Activated B cell treated with CpG ODN at 0.5 μM for 24 hours (primary cell): ENCODE data around the gene ZNF341. TPM values are rescaled to one million over a fixed set of nuclear protein-coding genes. Genes with fewer than 3 reads are reported as not detected.

Source experiments
- ATAC-seq: fragments of 200-7000 bp; cut with Tn5 transposase; one replicate; pipeline ENCODE4 v1.10.0; 2021; ENCODE audit warnings: low read depth, mild to moderate bottlenecking, moderate library complexity
- CTCF ChIA-PET: fragments of 350-600 bp; sonication (Branson Sonifier 250); formaldehyde crosslinking; loops from one replicate; lab custom pipeline; 2021; ENCODE audit warnings: antibody characterized with exemption; lab: Charles Lee
- POLR2A ChIA-PET: fragments of 350-600 bp; sonication (Branson Sonifier 250); formaldehyde crosslinking; loops from one replicate; lab custom pipeline; 2021; ENCODE audit warnings: antibody characterized with exemption; lab: Charles Lee
- DNase-seq: peaks from one replicate; pipeline ENCODE4 v3.0.0; 2022
- H3K27ac Mint-ChIP-seq: one replicate; pipeline ENCODE4 v1.8.0; 2020; ENCODE audit warnings: mixed read lengths
- H3K27me3 Mint-ChIP-seq: one replicate; pipeline ENCODE4 v1.8.0; 2021; ENCODE audit warnings: mixed read lengths
- H3K36me3 Mint-ChIP-seq: one replicate; pipeline ENCODE4 v1.8.0; 2021; ENCODE audit warnings: low read depth, mixed read lengths
- H3K4me1 Mint-ChIP-seq: one replicate; pipeline ENCODE4 v1.8.0; 2021; ENCODE audit warnings: mixed read lengths
- H3K4me3 Mint-ChIP-seq: one replicate; pipeline ENCODE4 v1.8.0; 2020; ENCODE audit warnings: mild to moderate bottlenecking, mixed read lengths
- H3K9me3 Mint-ChIP-seq: one replicate; pipeline ENCODE4 v1.8.0; 2020; ENCODE audit warnings: mixed read lengths
- intact Hi-C: fragments of 100-400 bp; cut with micrococcal nuclease; formaldehyde crosslinking; loops from one replicate; pipeline ENCODE4 v1.15.1; 2024
- total RNA-seq: library from RNA; stranded (reverse); gene quantifications from 2 replicates; pipeline ENCODE4 v1.2.3, GENCODE V29; 2022
- TF ChIP-seq, protein P1 (sequence below): fragments of 200-600 bp; IDR thresholded peaks from one replicate; pipeline ENCODE4 v1.8.0; 2022; ENCODE audit warnings: antibody characterized with exemption, mild to moderate bottlenecking

Gene ZNF341
- total RNA-seq, 1 donor from 2014 or later = 10.1 TPM

DNA sequence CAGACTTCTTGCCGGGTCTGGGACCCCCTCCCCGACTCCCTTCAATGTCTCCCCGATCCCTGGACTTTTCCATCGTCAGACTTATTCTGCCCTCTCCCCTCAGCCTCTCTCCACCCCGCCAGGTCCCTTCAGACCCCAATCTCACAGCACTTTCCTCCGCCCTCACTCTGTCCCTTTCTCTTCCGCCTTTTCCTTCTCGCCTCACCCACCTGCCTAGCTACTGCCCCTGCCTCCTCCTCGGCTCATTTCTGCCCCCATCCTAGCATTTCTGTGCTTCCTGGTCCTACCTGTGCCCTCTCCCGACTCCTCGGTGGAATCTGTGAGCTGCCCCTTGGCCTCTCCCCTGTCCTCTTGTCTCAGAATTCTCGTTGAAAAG lies 80.0 kb downstream of the ZNF341 start:
- TF ChIP-seq, protein P1, sequence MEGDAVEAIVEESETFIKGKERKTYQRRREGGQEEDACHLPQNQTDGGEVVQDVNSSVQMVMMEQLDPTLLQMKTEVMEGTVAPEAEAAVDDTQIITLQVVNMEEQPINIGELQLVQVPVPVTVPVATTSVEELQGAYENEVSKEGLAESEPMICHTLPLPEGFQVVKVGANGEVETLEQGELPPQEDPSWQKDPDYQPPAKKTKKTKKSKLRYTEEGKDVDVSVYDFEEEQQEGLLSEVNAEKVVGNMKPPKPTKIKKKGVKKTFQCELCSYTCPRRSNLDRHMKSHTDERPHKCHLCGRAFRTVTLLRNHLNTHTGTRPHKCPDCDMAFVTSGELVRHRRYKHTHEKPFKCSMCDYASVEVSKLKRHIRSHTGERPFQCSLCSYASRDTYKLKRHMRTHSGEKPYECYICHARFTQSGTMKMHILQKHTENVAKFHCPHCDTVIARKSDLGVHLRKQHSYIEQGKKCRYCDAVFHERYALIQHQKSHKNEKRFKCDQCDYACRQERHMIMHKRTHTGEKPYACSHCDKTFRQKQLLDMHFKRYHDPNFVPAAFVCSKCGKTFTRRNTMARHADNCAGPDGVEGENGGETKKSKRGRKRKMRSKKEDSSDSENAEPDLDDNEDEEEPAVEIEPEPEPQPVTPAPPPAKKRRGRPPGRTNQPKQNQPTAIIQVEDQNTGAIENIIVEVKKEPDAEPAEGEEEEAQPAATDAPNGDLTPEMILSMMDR = no peak
- ATAC-seq = peak; percentile 21
- peaks cover 51% of the 10 kb centered on the region for H3K4me1 Mint-ChIP-seq

DNA sequence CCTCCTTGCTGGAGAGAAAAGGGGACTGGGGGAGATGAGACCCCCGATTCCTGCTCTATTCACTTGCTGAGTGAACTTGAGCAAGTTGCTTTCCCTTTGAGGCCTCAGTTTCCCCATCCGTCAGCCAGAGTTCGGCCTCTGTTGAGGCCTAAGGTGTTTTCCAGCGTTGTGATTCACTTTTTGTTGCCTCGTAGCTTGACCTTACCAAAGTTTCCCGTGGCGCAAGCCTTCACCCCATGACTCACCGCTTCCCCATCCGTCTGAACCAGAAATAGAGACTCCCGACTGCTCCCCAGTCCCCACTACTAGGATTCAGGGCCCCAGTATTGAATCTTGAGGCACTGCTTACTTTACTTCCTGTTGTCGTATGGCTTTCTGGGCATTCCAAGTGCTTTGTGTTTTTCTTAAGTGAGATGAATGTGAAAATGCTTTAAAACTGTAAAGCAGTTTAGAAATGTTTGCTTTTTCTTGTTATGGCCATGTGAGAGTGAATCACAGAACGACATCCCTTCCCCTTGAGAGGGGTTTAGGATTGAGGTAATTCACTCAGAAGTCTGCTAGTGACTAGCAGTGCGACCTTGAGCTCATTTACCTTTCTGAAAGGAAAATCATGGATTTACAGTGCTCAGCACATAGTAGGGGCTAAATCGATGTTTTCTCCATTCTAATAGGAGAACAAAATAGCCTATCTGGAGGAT lies 80.5 kb downstream of the ZNF341 start:
- H3K4me1 Mint-ChIP-seq = peaks cover 56% of the 10 kb centered on the region

More for the DNA sequence above, 80.0 kb downstream of the ZNF341 start:
- DNase-seq = peak; percentile 41
- peak overlapping the region; percentile 98 for H3K4me3 Mint-ChIP-seq
- intact Hi-C loops = loop anchor here (1.0 to 5.0 kb wide), 15 partner anchors 19 to 1336 kb away; partner anchors contain the start of genes E2F1, EDEM2, EIF2S2 and PXMP4
- H3K27ac Mint-ChIP-seq = peak overlapping the region; percentile 92
- no peaks in the 10 kb centered on the region for H3K9me3 Mint-ChIP-seq
- ChIA-PET CTCF (interaction anchor here (0.8 to 1.7 kb wide), 3 partner anchors 9 to 144 kb away, joined by 3 to 4 read pairs (median 3); no protein-coding TSS in a partner anchor), POLR2A (interaction anchor here (0.8 to 4.0 kb wide), 14 partner anchors 8 to 551 kb away, joined by 3 to 40 read pairs (median 6); partner anchors contain the start of genes CDK5RAP1, EIF2S2, ITCH and PXMP4)
- peaks cover 39% of the 10 kb centered on the region for H3K36me3 Mint-ChIP-seq
- H3K27me3 Mint-ChIP-seq = no peaks in the 10 kb centered on the region

DNA sequence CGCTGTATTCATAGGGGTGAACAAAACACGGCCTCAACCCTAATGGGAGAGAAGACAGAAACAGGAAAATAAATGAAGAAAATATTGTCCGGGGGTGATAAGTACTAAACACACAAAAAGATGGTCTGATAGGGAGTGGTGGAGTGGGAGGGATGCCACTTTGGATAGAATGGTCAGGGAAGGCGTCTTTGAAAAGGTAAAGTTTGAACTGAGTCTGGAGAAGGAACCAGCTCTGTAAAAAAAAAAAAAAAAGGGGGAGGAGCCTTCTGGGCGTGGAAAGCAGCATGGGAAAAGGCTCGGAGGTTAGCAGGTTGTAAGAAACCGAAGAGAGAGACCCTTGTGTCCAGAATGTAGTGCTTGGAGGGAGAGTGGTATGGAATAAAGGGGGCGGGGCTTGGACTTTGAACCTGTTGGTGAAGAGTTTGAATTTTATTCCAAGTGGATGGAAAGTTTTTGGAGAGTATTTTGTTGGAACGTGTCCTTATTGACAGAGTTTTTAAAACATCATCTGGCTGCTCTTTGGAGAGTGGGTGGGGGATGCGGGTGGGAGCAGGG lies 81.2 kb downstream of the ZNF341 start:
- DNase-seq (no peak), ATAC-seq (no peak)
- H3K4me1 Mint-ChIP-seq = peaks cover 63% of the 10 kb centered on the region
- H3K9me3 Mint-ChIP-seq = no peaks in the 10 kb centered on the region
- TF ChIP-seq, protein P1 = no peak
- H3K27me3 Mint-ChIP-seq = no peaks in the 10 kb centered on the region
- H3K36me3 Mint-ChIP-seq = peaks cover 47% of the 10 kb centered on the region
- ChIA-PET CTCF (interaction anchor here (1.4 kb wide), 1 partner anchor 19 kb away, joined by 3 read pairs; no protein-coding TSS in a partner anchor), POLR2A (interaction anchor here (0.6 to 4.0 kb wide), 6 partner anchors 35 to 1929 kb away, joined by 3 to 40 read pairs (median 4); partner anchors contain the start of genes EIF2S2, PXMP4 and RBM39)
- intact Hi-C loops = loop anchor here (5.0 kb wide), 3 partner anchors 44 to 1334 kb away; partner anchors contain the start of genes E2F1 and EDEM2
- H3K4me3 Mint-ChIP-seq = peak overlapping the region; percentile 98
- H3K27ac Mint-ChIP-seq = peak overlapping the region; percentile 92

More for the DNA sequence above, 80.5 kb downstream of the ZNF341 start:
- CTCF ChIA-PET = interaction anchor here (0.8 to 1.7 kb wide), 3 partner anchors 9 to 144 kb away, joined by 3 to 4 read pairs (median 3); no protein-coding TSS in a partner anchor
- POLR2A ChIA-PET = interaction anchor here (0.6 to 4.0 kb wide), 12 partner anchors 8 to 1930 kb away, joined by 3 to 40 read pairs (median 5); partner anchors contain the start of genes EIF2S2, ITCH, PXMP4 and RALY
- peaks cover 41% of the 10 kb centered on the region for H3K36me3 Mint-ChIP-seq
- TF ChIP-seq, protein P1 = no peak
- intact Hi-C loops = loop anchor here (5.0 kb wide), 3 partner anchors 45 to 1335 kb away; partner anchors contain the start of genes E2F1 and EDEM2
- ATAC-seq (no peak), DNase-seq (peak; percentile 30)
- H3K4me3 Mint-ChIP-seq = peak overlapping the region; percentile 98
- H3K27me3 Mint-ChIP-seq = no peaks in the 10 kb centered on the region
- no peaks in the 10 kb centered on the region for H3K9me3 Mint-ChIP-seq
- H3K27ac Mint-ChIP-seq = peak overlapping the region; percentile 92

DNA sequence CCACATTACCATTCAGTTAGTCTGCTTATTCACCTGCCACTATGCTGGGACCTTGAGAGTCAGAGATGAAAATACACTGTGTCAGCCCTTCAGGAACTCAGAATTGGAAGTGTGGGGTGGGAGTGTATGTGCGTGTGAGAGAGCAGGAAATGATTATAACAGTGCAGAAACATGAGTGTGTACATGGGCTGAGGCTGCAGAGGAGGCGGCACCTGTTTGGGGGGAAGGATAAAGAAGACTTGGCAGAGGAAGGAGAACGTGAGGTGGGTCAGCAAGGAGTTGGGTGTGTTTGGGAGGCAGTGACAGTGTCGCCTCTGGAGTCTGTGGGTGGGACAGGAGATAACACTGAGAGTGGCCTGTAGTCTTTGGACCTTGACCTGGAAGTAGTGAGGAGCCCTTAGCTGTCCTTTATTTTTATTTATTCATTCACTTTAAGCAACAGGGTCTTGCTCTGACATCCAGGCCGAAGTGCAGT lies 82.5 kb downstream of the ZNF341 start:
- DNase-seq = no peak
- POLR2A ChIA-PET = interaction anchor here (0.6 kb wide), 2 partner anchors 60 to 124 kb away, joined by 3 to 5 read pairs; no protein-coding TSS in a partner anchor

More for the DNA sequence above, 82.5 kb downstream of the ZNF341 start:
- intact Hi-C loops = loop anchor here (5.0 kb wide), 3 partner anchors 43 to 1333 kb away; partner anchors contain the start of genes E2F1 and EDEM2
- H3K4me1 Mint-ChIP-seq = peaks cover 76% of the 10 kb centered on the region
- no peaks in the 10 kb centered on the region for H3K27me3 Mint-ChIP-seq
- H3K36me3 Mint-ChIP-seq = peaks cover 54% of the 10 kb centered on the region
- H3K27ac Mint-ChIP-seq = peak overlapping the region; percentile 37
- ATAC-seq = no peak
- no peaks in the 10 kb centered on the region for H3K9me3 Mint-ChIP-seq
- peak overlapping the region; percentile 98 for H3K4me3 Mint-ChIP-seq
- CTCF ChIA-PET = no interaction called here
- TF ChIP-seq, protein P1 = no peak
